ENCODE measurements around the gene SAYSD1.

The SAYSD1 gene

GRCh38 chr6:39108041-39108839 lies 6.7 kb downstream of the SAYSD1 start:
- no peak for DNase-seq (ENCODE audit: low read depth)

- no peak for DNase-seq (ENCODE audit: low read depth)
These were observed 7.3 kb downstream of the SAYSD1 start for GRCh38 chr6:39107641-39108040.

- DNase-seq (ENCODE audit: low read depth): no peak
These were observed 8.0 kb downstream of the SAYSD1 start for GRCh38 chr6:39107034-39107433.

GRCh38 chr6:39104528-39104927 lies 10.5 kb downstream of the SAYSD1 start:
- DNase-seq (ENCODE audit: low read depth): no peak

GRCh38 chr6:39102821-39103136 lies 12.2 kb downstream of the SAYSD1 start:
- DNase-seq (ENCODE audit: low read depth): no peak

GRCh38 chr6:39102071-39102820 lies 12.7 kb downstream of the SAYSD1 start:
- DNase-seq (ENCODE audit: low read depth): no peak

- DNase-seq (ENCODE audit: low read depth): no peak
These were observed 14.6 kb downstream of the SAYSD1 start for GRCh38 chr6:39100358-39100757.

GRCh38 chr6:39095578-39095977 lies 19.4 kb downstream of the SAYSD1 start:
- DNase-seq (ENCODE audit: low read depth): no peak

GRCh38 chr6:39093149-39093708 lies 21.8 kb downstream of the SAYSD1 start:
- no peak for DNase-seq (ENCODE audit: low read depth)

- DNase-seq (ENCODE audit: low read depth): no peak
These were observed 22.9 kb downstream of the SAYSD1 start for GRCh38 chr6:39092124-39092523.

- no peak for DNase-seq (ENCODE audit: low read depth)
These were observed 23.8 kb downstream of the SAYSD1 start for GRCh38 chr6:39091220-39091619.

- no peak for DNase-seq (ENCODE audit: low read depth)
These were observed 24.9 kb downstream of the SAYSD1 start for GRCh38 chr6:39090036-39090435.

- no peak for DNase-seq (ENCODE audit: low read depth)
These were observed 26.7 kb downstream of the SAYSD1 start for GRCh38 chr6:39088331-39088730.

GRCh38 chr6:39087197-39087596 lies 27.8 kb downstream of the SAYSD1 start:
- DNase-seq (ENCODE audit: low read depth): no peak

- no peak for DNase-seq (ENCODE audit: low read depth)
These were observed 28.3 kb downstream of the SAYSD1 start for GRCh38 chr6:39086711-39087110.

- no peak for DNase-seq (ENCODE audit: low read depth)
These were observed 28.7 kb downstream of the SAYSD1 start for GRCh38 chr6:39086294-39086693.

- DNase-seq (ENCODE audit: low read depth): no peak
These were observed 29.7 kb downstream of the SAYSD1 start for GRCh38 chr6:39085129-39085797.

- no peak for DNase-seq (ENCODE audit: low read depth)
These were observed 30.5 kb downstream of the SAYSD1 start for GRCh38 chr6:39084506-39084905.

- no peak for DNase-seq (ENCODE audit: low read depth)
These were observed 31.8 kb downstream of the SAYSD1 start for GRCh38 chr6:39083231-39083634.

GRCh38 chr6:39082310-39082709 lies 32.7 kb downstream of the SAYSD1 start:
- DNase-seq (ENCODE audit: low read depth): no peak

- DNase-seq (ENCODE audit: low read depth): no peak
These were observed 34.6 kb downstream of the SAYSD1 start for GRCh38 chr6:39080246-39080875.

Measured in activated T-helper 1 cell treated with Interleukin-2 at 50 U/mL for 16 hours (primary cell).